Glomerular visceral epithelial cell (primary cell): ENCODE data around the gene MYEF2.

Source experiments
- DNase-seq: peaks from one replicate; pipeline ENCODE4 v3.0.0-alpha.2; 2016; ENCODE audit errors: extremely low spot score

MYEF2 gene

DNA sequence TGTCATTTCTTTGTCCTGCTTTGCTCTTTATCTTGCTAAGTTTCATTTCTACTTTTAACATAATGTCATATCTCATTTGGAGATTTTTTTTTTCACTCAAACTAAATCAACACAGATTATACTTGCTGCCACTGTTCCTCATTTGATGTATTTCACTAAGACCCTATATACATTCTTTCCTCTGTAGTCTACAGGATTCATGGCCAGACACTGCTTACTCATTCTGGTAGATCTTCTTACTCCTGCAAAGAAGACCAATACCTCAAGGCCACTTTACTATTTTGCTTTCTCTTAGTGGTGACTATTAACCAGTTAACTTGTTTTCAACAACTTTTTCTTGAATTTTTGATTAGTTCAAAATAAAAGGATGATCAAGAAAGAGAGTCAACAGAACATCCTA, 30.7 kb downstream of the MYEF2 start:
- no peak for DNase-seq

DNA sequence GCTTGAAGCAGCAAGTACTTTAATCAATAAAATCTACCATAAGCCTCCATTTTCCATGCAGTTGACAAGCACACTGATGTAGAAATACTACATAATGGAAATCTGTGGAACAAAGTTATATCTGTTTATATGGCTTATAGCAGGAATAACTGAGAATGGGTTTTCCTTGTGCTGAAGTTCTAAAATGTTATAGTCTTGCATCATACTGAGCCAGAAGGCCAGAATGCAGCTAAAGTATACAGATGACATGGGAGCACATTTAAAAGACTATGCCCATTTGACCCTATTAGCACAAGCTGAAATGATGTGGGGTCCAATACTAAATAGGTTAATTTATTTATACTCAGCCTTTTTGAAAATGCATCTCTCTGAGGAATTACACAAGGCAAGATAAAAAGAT, 32.2 kb downstream of the MYEF2 start:
- DNase-seq = no peak

DNA sequence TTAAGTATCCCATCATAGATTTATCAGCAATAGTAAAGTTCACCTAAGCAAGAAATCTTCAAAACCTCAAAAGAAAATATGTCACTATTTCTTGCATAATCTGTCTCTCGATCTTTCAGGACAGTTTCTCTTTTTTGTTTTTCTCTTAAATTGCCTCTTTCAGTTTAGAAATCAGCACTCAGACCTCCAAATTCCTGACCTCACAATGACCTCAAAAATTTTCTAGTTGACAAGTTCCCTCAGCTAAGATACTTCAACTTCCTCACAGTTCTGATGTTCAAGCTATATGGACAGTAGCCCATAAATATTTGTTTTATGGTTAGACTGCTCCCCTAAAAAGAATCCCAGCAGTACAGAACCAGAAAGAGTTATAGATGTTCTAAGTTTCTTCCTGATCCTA, 33.2 kb downstream of the MYEF2 start:
- no peak for DNase-seq

DNA sequence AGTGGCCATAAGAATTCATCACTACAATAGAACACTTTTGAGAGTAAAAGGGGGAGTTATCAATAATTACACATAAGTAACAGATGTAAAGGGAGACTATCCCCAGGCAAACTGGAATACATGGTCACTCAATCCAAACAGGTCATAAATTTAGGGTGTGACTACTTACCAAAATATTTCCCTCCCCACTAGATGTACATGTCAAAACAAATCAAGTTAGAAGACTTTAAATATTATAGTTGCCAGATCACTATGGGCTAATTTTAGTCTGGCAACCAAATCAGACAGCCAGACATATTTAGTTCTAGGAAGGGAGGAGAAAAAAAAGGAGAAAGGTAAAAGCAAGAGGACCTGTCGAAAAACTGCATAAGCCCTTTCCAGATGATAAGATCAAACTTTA, 34.2 kb downstream of the MYEF2 start:
- DNase-seq = no peak

DNA sequence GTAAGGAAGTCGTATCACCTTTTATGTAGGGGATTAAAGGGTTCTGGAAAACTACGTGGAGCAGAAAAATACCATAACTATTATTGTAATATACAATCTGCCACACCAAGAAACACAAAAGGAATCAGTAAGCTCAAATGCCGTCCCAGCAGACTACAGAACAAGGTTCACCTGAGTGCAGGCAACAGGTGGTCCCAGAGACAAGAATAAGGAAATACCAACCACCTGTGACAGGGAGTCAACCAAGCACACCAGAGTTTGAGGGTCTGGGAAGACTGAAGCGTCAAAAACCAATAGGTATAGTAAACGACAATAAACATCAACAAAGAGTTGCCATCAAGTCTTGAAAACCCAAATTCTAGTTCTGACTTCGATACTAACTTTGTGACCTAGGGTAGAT, 45.2 kb downstream of the MYEF2 start:
- no peak for DNase-seq

DNA sequence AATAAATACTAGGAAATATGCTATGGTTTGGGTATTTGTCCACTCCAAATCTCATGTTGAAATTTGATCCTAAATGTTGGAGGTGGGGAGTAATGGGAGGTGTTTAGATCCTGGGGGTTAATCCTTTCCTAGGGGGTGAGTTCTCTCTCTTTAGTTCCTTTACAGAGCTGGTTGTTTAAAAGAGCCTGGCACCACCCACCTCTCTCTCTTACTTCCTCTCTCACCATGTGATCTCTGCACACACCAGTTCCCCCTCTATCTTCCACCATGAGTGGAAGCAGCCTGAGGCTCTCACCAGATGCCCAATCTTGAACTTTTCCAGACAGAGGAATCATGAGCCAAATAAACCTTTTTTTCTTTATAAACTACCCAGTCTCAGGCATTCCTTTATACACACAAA, 46.8 kb downstream of the MYEF2 start:
- DNase-seq = no peak

DNA sequence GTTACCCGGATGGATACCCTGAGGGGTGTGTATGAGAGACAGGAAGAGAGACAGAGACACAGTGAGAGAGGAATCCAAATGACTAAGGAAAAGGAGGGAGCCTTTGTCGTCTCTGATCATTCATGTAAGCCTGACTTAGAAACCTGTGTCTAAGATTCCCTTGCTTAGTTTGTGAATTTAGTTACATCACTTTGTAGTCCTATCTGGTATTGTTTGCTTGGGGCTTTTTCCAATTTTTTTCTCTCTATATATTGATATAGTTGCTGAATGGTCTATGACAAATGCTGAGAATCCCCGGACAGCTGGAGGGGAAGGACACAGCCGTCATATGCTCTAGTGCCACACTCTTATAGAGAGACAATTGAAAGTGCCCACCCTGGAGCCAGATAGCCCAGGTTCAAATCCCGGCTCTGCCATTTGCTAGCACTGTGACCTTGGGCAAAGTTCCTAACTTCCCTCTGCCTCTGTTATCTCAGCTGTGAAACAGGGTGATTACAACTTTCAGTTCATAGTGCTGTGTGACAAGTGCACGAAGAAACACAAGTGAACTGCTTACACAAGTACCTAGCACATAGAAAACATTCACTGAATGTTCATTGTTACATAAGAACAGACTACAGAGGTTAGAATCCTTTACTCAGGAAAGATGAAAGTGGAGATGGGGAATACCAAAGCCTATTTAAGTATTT, 51.3 kb downstream of the MYEF2 start:
- DNase-seq = no peak

DNA sequence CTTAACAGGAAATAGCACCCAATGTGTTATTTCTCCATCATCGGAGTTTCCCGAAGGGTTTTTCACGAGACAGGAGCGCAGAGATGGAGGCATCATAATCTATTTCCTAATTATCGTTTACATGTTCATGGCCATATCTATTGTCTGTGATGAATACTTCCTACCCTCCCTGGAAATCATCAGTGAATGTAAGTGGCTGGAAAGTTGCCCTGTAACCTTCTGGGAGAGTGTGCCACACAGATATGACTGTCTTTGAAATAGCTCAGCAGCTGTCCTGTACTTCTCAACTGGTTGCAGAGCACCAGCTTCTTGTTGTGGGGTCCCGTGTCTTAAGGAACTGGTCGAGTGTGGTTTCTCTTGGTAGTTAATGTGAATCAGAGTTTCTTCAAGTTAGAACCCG, 56.2 kb downstream of the MYEF2 start:
- no peak for DNase-seq

DNA sequence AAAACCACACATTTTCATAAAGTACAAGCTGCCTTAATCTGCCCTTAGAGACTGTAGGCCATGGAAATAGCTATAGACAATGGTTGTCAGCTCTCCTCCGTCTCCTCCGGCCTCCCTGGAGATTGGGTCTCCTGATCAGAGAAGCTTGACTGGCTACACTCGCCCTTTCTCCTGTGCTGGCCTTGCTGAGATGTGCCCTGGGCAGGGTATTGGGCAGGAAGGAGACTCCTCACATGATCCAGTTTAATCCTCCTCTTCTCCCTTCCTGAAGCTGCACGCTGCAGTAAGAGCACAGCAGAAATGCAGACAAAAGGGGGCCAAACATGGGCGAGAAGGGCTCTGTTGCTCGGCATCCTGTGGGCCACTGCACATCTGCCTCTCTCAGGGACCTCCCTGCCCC, 57.4 kb downstream of the MYEF2 start, which contains the start of gene SLC24A5:
TSS of gene SLC24A5 (plus strand) at position 246 of the 400 bp plus-strand sequence. CDS start at position 301, 55 bp downstream.
- DNase-seq = no peak

DNA sequence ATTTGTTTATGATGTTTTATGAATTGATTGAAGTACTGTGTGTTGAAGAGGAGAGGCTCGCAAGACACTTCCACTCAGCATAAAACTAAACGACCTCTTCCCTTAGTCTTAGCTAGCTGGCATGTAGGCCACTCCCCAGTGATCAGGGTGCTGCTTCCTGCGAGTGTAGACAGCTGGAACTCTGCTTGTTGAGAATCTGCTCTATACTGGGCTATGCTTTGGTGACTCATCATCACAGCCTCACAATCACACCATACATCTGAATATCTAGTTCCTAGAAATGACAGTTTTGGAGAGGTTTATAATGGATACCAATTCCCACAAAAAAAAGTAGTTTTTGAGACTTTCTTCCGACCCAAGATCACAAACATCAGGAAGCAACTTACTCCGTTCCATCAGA, 58.8 kb downstream of the MYEF2 start:
- DNase-seq = no peak

DNA sequence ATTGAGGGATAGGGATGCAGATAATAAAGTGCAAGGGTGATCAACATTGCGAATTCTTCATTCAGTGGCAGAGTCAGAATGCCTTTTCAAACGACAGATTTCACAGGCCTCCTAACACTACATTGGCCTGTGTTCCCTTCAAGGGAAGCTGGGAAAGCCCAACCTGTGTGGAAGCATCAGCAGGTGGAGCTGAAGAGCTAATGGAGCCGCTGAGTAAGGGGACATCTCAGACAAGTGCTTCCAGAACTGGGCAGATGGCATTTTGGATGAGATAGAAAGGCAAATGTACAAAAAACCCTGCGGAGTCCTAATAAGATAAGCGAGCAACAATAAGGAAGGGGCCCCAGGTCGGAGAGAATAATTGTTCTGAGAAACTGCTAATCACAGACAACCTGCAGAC, 65.9 kb downstream of the MYEF2 start:
- DNase-seq = peak; percentile 32

DNA sequence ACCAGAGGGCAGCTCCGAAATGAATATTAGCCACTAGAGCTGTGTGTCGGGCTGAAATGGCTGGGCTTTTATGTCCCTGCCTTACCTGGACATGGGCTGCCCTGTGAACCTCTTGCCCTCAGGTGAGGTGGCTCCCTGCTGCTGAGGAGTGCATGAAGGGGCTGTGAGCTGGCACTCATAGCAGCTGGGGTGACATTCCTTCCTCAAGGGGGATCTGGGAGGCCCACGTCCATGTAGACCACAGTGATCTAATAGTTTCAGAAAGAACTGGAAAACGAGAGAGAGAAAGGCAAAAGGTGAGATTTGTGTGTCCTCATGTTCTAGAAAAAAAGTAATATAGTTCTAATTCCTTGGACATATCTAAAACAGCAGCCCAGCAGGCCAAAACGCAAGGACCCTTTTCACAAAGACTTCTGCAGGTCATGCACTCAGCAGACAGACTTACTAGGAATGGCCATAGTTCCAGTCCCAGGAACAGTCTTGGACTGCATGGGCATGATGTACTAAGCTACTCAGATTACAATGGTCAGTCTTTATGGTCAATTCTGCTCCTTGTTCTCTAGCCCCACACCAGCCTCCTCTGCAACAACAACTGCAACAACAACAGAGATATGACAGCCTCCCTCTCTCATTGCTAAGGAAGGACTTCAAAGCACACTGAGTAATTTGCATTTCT, 68.1 kb downstream of the MYEF2 start:
- no peak for DNase-seq

DNA sequence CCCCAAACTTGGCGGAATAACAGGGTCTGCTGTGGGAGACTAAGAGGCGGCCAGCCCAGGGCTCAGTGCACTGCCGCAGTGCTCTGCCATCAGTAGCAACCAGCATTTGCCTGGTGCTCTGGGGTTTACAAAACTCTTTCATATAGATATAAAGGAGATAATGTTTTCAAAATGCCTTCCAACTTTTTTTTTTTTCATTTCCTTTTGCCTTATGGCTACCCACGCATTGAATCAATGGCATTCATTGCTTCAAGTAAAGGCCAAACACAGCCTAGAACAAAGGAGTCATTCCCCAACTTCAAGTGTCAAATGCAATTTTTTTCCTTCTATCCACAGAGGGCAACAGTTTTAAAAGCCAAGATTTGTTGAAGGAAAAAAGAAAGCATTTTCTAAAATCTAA, 68.9 kb downstream of the MYEF2 start:
- no peak for DNase-seq

DNA sequence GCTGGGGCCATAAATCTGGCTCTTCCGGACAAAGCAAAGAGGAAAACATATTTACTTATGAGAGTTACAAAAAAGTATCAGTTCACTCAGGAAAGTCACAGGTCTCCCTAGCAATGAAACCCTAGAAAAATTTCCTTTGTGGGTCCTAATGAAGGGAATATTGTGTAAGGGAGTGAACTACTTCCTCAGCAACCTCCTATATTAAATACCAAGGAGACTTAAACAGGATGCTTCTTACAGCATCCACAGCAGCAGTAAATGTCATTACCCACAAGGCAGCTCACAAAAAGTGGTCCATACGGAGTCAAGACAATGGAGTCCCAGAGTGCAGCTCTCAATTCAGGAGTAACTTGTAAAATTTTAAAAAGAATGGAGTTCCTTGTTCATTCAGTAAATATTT, 72.2 kb downstream of the MYEF2 start:
- DNase-seq = no peak

DNA sequence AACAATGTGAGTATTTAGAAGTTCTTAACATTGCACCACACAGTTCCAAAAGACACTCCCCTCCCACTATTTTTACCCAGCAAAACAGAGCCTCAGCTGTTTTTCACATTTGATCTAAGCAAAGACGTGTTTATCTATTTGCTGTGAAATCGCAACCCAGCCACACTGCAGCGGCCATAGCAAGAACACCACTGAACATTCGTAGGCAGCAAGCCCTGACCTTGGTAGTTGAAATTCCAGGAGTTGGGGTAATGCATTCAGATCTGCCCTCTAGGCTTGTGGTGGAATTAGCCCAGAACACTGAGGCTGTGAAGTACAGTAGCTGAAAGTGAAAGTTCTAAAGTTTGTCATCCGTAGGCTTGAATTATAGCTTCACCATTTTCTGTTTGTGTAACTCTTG, 74.4 kb downstream of the MYEF2 start:
- no peak for DNase-seq

DNA sequence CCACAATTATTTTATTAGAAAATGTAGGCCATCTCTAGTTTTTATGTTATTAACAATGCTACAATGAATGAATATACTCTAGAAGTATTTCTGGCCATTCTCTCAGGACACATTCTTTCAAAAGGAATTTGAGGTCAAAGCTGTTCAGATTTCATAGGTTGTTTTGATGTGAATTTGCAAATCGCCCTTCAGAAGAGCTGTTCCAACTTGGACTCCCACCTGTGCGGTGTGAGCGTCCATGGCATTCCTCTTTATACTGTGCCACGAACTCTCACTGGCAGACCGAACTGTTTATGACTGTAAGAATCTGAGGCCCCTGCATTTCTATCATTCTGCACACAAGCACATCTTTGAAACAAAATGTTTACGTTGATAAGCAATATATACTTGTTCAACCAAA, 75.9 kb downstream of the MYEF2 start:
- no peak for DNase-seq

DNA sequence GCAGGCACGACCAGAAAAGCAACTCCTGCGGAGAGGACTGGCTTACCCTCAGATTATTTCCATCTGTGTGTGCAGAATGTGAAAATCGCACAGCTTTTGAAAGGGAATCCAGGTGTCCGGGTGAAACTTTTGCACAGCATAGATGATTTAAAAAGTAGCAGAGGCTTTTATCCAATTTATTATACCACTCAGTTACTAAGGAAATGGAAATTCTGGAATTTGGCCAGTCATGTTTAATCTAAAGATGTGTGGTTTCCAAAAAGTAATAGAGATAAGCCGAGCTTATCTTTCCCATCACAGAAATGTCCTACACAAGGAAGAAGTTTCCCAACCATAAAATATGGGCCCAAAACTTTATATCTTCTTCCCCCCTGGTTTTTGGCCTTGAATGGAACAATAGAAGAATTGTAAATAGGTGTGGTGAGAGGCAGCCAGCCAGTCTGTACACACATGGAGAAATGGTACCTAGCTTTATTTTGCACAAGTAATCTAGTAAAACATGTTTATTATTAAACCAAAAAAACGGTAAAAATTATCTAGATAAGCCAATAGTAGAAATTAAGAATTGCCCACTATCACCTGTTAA, 76.6 kb downstream of the MYEF2 start:
- no peak for DNase-seq

DNA sequence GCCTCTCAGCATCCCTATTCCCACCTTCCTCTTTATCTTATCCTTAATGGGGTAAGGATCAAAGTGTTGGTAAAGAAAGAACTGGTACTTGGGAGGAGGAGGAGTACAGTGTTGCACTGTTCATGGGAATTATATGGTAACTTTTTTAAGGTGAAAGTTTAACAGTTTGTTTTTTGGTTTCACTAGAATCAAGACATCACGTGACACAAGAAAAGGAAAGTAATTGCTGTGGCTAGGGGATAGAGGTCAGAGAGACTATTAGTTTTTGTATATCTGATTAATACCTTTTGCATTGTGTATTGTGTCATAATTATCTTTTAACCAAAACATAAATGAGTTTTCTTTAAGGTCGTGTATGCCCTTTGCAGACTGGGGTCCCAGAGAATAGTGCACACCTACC, 80.8 kb downstream of the MYEF2 start:
- no peak for DNase-seq

DNA sequence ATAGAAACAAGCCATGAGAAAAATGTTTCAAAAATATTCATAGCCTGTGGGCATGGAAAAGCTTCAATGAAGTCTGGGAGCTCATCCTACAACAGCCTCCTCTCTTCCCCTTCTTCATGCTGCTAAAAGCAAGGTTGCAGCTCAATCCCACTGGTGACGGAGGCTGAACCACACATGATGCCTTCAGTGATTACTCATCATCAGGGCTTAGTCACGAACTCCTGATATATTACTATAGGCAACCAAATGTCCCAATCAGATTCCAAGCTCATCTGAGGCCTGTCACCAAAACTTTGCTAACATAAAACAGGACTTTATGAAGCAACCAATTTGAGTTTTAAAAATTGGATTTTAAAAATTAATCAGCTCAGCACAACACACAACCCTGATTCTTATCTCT, 81.3 kb downstream of the MYEF2 start:
- peak; percentile 4 for DNase-seq

DNA sequence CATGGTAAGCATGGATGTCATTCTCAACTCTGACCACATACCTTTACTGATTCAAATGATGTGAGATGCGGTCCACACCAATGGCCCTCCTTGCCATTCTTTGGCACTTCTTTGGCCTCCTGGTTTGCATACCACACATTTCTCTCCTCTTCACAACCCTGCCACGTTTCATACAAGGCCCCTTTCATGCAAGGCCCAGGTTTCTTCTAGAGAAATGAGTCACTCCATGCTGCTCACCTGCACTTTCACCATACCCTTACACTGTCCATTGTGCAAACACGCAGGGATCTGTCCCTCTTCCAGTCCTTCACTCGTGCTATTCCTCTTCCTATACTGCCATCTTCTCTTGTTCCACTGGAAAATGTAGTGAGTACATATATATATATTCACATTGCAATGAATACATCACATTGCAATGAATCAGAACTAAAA, 81.7 kb downstream of the MYEF2 start:
- no peak for DNase-seq

DNA sequence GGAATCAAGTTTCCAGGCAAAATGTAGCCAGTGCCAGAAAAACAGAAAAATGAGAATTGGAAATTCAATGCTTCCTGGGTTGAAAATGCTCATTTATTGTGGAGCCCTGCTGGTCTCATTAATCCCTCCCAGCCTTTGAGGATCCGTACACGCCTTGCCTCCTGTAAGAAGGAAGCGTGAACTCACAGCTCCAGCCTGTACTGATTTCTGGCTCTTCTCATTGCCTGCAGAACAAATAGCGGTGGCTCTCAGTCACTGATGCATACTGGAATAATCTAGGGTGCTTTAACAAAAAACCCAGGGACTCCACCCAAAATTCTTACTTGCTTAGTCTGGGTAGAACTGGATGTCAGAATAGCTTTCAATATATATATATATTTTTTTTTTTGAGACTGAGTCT, 86.6 kb downstream of the MYEF2 start:
- DNase-seq = no peak

DNA sequence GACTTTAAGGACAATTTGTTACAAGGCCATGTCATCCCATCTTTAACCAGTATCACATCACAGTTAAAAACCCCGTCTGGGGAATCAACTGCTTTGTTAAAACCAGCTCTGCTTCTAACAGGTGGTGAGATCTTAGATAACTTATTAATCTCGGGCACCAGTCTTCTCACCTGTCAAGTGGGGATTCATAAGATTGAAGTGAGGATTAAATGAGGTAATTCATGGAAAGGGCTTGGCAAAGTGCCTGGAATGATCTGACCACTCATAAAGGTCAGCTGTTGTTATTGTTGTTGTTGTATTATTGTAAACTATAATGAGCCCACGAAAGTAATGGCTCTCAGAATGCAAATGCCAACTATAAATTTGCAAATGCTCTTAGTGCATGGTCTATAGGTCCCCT, 87.4 kb downstream of the MYEF2 start:
- DNase-seq = no peak

DNA sequence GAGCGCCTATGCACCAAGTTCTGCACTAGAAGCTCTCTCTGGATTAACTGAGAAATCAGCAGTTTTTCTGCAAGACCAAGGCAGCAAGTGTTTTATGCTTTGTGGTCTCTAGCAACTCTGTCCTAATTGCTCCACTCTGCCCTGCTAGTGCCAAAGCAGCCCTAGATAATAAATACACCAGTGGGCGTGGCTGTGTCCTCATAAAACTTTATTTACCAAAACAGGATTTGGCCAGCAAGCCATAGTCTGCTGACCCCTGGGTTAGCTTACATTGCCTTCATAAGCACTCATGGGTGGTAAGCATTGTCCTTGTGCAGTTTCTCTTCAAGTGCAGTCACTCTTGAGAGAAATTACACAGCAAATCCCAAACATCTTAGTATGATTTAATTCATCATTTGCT, 88.0 kb downstream of the MYEF2 start:
- no peak for DNase-seq
